HG03103 (cell line): ENCODE data around the gene SLC27A4.

Experiments used
- ATAC-seq: cut with Tn5 transposase; IDR thresholded peaks from one replicate; pipeline ENCODE4 v1.9.1; 2021; ENCODE audit warnings: low read depth; ENCODE audit not compliant: unreplicated experiment

Gene SLC27A4

GRCh38 chr9:128339761-128340690 is at the start of gene SLC27A4:
SLC27A4 (plus strand) TSS chr9:128340527; CDS start chr9:128343133, 2,606 bp downstream.
- peak; percentile 73 for ATAC-seq

- no peak for ATAC-seq
These were observed 48.3 kb upstream of the SLC27A4 start for GRCh38 chr9:128292009-128292408.

GRCh38 chr9:128293091-128293490 is 47.2 kb upstream of the SLC27A4 start:
- ATAC-seq = no peak

GRCh38 chr9:128294142-128294541 is 46.2 kb upstream of the SLC27A4 start:
- ATAC-seq = no peak

GRCh38 chr9:128296340-128297220 is 43.7 kb upstream of the SLC27A4 start:
- ATAC-seq = no peak

GRCh38 chr9:128297221-128297773 is 43.0 kb upstream of the SLC27A4 start:
- ATAC-seq = no peak

- no peak for ATAC-seq
These were observed 41.5 kb upstream of the SLC27A4 start for GRCh38 chr9:128298535-128299482.

GRCh38 chr9:128304136-128304970 is 36.0 kb upstream of the SLC27A4 start:
- no peak for ATAC-seq

- ATAC-seq = no peak
These were observed 35.4 kb upstream of the SLC27A4 start for GRCh38 chr9:128304971-128305288.

- ATAC-seq = no peak
These were observed 30.8 kb upstream of the SLC27A4 start for GRCh38 chr9:128309551-128309950.

GRCh38 chr9:128310461-128310860 is 29.9 kb upstream of the SLC27A4 start:
- no peak for ATAC-seq

GRCh38 chr9:128314697-128315096 is 25.6 kb upstream of the SLC27A4 start:
- no peak for ATAC-seq

GRCh38 chr9:128316421-128316820 is 23.9 kb upstream of the SLC27A4 start:
- no peak for ATAC-seq

GRCh38 chr9:128317629-128318028 is 22.7 kb upstream of the SLC27A4 start:
- ATAC-seq = no peak

GRCh38 chr9:128321343-128321742 is 19.0 kb upstream of the SLC27A4 start:
- no peak for ATAC-seq

GRCh38 chr9:128321879-128322403 is 18.4 kb upstream of the SLC27A4 start:
- peak; percentile 9 for ATAC-seq

GRCh38 chr9:128322404-128323211 is 17.7 kb upstream of the SLC27A4 start, which contains the start of the genes COQ4 and TRUB2:
COQ4 (plus strand) TSS chr9:128322839; CDS start chr9:128322859, 20 bp downstream.
TRUB2 (minus strand) TSS chr9:128322447; CDS start chr9:128322408, 39 bp downstream.
- ATAC-seq = peak; percentile 69

- no peak for ATAC-seq
These were observed 17.1 kb upstream of the SLC27A4 start for GRCh38 chr9:128323212-128323730.
